ENCODE measurements around the gene HOTAIR. TPM values are rescaled to one million over a fixed set of nuclear protein-coding genes. Genes with fewer than 3 reads are reported as not detected.

Gene HOTAIR
- total RNA-seq, 1 experiment from 2014 or later = not detected

DNA sequence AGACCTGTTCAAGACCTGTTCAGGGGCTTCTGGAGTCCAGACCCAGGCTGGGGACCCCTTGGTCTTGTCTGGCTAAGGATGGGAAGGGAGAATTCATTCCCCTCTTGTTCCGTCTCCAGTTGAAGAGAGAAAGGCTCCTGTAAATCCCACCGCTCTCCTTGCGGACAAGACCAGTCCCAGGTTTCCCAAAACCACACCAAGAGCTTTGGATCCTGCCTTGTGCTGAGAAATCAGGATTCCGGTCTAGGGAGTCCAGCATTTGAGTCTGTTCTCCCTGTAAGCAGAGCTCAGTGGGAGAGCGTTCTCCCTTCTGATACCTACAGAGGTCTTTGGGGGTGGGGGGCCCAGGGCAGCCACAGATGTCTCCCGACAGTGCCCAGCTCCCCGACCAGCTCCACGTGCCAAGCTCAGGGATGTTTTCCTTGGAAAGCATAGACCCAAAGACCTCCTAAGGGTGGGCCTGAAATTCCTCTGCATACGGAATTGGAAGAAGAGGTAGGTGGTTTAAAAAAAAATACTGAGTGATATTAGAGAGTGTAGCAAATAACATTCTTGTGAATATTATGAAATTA, 34.2 kb downstream of the HOTAIR start:
- Mint-ChIP-seq H3K4me1 (peaks cover 0 to 19% of the 10 kb centered on the region in 2 experiments; a peak in 3 of 4 replicates), H3K27me3 (ENCODE audit: low read depth) (peaks cover 98% of the 10 kb centered on the region), H3K4me3 (no peak overlapping the region), H3K27ac (no peak overlapping the region; a peak in 1 of 7 replicates), H3K9me3 (peaks cover 3 to 4% of the 10 kb centered on the region in 2 experiments), H3K36me3 (ENCODE audit: insufficient read depth in 1 of 3, low read depth in 3 of 3) (no peaks in the 10 kb centered on the region)
- no peak overlapping the region for H3K56ac ChIP-seq (ENCODE audit: insufficient read length, low read depth, low read length)
- H2AK5ac ChIP-seq (ENCODE audit: insufficient read length, low read length) = no peak overlapping the region
- no peak overlapping the region for H3K9ac ChIP-seq (ENCODE audit: extremely low read depth, insufficient read length, low read length)
- H3K23ac ChIP-seq (ENCODE audit: insufficient read length, low read depth, low read length) = no peak overlapping the region
- no peak overlapping the region for H2BK120ac ChIP-seq (ENCODE audit: low read depth, low read length, poor library complexity, severe bottlenecking)
- no peak overlapping the region for H4K8ac ChIP-seq (replicated peaks; ENCODE audit: insufficient read length, low read depth, low read length)
- no peak overlapping the region for H2BK20ac ChIP-seq (ENCODE audit: low read depth, low read length, poor library complexity, severe bottlenecking)
- peaks cover 92% of the 10 kb centered on the region for H3K27me3 ChIP-seq (ENCODE audit: insufficient read depth, low read length)
- H2BK5ac ChIP-seq (ENCODE audit: insufficient read length, low read length) = no peak overlapping the region
- no peak overlapping the region for H4K5ac ChIP-seq (ENCODE audit: insufficient read length, low read depth, low read length)
- H3K9me3 ChIP-seq (ENCODE audit: control insufficient read depth, low read depth, low read length) = no peaks in the 10 kb centered on the region
- no peak overlapping the region; the same call in 1 of the 2 replicates for H2BK15ac ChIP-seq (ENCODE audit: low read depth, low read length)
- no peak overlapping the region for H2AFZ ChIP-seq (ENCODE audit: low read length)
- no peak overlapping the region for H2BK12ac ChIP-seq (ENCODE audit: insufficient read length, low read depth, low read length)
- no peak for DNase-seq
- no peaks in the 10 kb centered on the region for H3K79me1 ChIP-seq (ENCODE audit: insufficient read depth, low read depth, low read length, poor library complexity, severe bottlenecking)
- H3K23me2 ChIP-seq (ENCODE audit: insufficient read length, low read depth, low read length, poor library complexity, severe bottlenecking) = no peaks in the 10 kb centered on the region
- TF ChIP-seq, protein P1, sequence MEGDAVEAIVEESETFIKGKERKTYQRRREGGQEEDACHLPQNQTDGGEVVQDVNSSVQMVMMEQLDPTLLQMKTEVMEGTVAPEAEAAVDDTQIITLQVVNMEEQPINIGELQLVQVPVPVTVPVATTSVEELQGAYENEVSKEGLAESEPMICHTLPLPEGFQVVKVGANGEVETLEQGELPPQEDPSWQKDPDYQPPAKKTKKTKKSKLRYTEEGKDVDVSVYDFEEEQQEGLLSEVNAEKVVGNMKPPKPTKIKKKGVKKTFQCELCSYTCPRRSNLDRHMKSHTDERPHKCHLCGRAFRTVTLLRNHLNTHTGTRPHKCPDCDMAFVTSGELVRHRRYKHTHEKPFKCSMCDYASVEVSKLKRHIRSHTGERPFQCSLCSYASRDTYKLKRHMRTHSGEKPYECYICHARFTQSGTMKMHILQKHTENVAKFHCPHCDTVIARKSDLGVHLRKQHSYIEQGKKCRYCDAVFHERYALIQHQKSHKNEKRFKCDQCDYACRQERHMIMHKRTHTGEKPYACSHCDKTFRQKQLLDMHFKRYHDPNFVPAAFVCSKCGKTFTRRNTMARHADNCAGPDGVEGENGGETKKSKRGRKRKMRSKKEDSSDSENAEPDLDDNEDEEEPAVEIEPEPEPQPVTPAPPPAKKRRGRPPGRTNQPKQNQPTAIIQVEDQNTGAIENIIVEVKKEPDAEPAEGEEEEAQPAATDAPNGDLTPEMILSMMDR (conservative IDR thresholded peaks at IDR 0.05) = no peak
- H3K4me2 ChIP-seq (ENCODE audit: insufficient read depth, insufficient read length, low read length) = no peak overlapping the region
- WGBS (ENCODE audit: extremely low coverage, insufficient read length, low lambda C conversion rate) = no CpG with 5 or more reads among the region's 9 CpGs
- H3K18ac ChIP-seq (ENCODE audit: insufficient read length, low read depth, low read length) = no peak overlapping the region
- no peak overlapping the region for H3T11ph ChIP-seq (ENCODE audit: low read length)
- no peak overlapping the region; the same call in 1 of the 2 replicates for H3K14ac ChIP-seq (ENCODE audit: insufficient read depth, low read length)
- H3K4me1 ChIP-seq (ENCODE audit: insufficient read depth, low read length) = no peaks in the 10 kb centered on the region
- no peak overlapping the region for H3K27ac ChIP-seq (ENCODE audit: insufficient read length, low read depth, low read length)
- H3K4ac ChIP-seq (ENCODE audit: low read depth, low read length) = no peak overlapping the region
- no peak overlapping the region for H4K91ac ChIP-seq (ENCODE audit: insufficient read length, low read depth, low read length)
- H4K20me1 ChIP-seq (ENCODE audit: control insufficient read depth, insufficient read depth, insufficient read length) = no peaks in the 10 kb centered on the region
- no peaks in the 10 kb centered on the region for H3K79me2 ChIP-seq (ENCODE audit: insufficient read depth, low read length)
